DMS153 treated with DMSO at 0.1 percent for 48 hours (cell line): ENCODE results near the gene RPL35A.
"Not testable (repeated sequence)": the region's sequence is repeated elsewhere in the genome, so short reads cannot be mapped to it uniquely, and the experiment has no call there.

Source experiments
- DNase-seq: peaks from one replicate; lab custom pipeline; 2025; ENCODE audit not compliant: unreplicated experiment; lab: John Stamatoyannopoulos, UW

Gene RPL35A

DNA sequence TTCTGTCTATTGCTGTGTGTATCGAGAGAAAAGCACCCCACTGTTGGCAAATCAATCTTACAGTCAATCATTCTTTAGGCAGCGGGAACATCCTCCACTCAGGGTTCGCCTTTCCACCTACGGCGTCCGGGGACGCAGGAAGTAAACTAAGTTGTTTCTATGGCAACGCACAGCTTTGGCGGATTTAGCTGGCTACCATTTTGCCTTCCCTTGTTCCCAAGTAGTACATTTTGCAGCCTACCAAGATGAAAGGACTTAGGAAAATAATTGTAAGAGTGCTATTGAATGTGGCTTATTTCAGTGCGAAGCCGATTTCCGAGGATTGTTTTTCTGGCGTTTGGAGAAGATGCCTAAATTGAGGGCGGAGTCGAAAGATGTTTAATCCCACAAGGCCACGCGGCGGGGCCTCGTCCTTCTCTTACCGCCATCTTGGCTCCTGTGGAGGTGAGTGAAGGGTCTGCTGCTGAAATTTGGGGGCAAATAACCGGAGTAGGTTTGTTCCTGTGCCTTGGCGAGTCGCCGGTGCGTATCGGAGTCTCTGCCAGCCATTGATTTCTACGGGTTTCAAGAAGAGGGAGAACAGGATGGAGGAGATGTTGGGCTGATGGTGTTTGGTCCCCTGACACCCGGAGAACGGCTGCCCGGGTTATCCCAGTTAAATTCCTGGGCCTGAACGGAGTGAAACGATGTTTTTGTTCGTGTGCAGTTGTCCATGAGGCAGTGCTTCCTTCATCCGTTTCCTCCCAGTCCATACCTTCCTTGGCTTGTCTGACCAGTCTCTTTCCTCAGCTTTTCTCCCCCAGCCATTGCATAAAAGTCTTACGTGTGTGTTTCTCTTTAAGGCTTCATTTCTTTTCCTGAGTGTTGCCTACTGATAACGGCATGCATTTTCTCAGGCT lies at the start of gene RPL35A:
RPL35A (plus strand) TSS at position 413 of the 899 bp plus-strand sequence. CDS start 778 bp downstream, outside the sequence.
- DNase-seq: peak; percentile 93

- no peak for DNase-seq
Observed at GRCh38 chr3:197901626-197902025, 48.4 kb upstream of the RPL35A start.

DNA sequence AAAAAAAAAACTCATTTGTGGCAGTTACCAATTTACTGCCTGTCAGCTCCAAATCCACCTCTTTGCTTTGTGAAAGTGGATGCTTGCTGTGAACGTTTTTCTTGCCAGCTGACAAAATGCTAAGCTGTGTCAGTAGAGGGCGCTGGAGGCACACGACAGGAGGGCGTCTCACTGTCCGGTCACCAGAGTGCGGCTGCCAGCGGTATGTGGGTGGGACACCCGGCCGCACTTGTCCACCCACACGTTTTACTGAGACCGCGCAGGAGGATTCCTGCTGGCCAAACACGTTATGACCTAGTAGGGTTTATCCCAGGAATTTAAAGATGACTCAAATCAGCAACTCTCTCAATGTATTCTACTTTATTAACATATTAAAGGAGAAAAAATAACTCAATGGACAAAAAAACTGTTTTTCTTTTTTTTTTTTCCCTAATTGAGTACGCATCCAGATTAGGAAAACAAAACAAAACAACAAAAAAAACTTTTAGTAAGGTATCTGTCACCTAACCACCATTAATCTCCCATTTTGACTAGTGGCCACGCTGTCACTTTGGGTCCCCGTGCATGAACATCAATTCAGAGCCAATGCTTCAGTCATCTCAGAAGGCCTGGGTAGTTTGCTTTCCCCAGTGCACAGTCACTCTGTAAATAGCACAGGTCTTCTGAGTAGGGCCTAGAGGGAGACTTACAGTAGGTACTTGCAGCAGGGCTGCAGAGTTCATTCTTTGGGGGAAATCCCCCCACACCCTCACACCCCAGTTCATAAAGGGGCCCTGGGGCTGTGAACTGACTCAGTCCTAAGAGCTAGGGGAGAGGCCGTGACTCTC lies 43.8 kb upstream of the RPL35A start:
- peak; percentile 43 for DNase-seq

- no peak for DNase-seq
Observed at GRCh38 chr3:197906850-197907187, 43.2 kb upstream of the RPL35A start.

DNA sequence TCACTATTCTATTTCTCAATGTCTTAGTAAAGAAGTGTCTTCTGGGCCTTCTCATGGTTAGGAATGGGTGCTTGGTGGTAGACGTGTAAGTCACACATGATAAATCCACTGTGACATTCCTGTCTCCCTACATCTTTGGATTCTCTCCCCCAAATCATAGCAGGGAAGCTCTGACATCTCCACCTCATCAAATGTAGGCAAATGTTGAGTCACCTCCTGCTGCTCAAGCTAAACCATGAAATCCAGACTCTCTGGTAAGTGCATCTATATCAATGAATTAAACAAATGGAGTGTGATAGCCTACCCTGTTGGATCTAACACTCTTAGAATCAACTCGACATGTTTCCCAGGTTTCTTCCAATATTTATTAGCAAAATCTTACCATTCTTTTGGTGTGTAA lies 42.8 kb upstream of the RPL35A start:
- no peak for DNase-seq

- DNase-seq: not testable (repeated sequence)
Observed at GRCh38 chr3:197908550-197908949, 41.4 kb upstream of the RPL35A start.

DNA sequence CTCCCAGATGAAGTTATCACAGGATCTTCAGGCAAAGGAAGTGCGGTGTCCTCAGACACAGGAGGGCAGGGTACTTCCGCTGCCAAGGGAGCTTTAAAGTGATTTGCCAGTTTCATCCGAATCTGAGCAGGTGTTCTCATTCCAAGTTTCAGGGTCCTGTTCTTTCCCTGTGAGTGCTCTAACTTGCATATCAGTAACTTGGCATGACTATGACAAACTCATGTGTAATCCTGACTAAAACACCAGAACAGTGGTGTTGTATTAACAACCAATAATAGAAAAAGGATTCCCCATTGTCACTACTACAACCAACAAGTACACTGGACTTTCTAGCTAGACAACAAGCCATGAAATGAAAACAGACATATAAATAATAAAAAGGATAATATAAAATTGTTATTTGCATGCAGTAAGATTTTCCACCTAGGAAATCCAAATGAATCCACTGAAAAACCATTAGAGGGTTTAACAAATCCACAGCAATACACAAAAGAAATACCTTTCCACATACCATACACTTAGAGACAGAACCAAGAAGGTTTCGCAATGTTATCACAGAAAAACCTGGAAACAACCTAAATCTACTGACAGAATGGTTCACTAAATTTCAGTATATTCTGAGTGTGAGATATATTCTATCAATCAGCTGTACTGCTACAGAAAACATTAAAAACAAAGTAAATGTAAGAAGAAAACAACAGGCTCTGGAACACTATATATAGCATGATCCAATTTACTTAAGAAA lies 40.9 kb upstream of the RPL35A start:
- DNase-seq: no peak

DNA sequence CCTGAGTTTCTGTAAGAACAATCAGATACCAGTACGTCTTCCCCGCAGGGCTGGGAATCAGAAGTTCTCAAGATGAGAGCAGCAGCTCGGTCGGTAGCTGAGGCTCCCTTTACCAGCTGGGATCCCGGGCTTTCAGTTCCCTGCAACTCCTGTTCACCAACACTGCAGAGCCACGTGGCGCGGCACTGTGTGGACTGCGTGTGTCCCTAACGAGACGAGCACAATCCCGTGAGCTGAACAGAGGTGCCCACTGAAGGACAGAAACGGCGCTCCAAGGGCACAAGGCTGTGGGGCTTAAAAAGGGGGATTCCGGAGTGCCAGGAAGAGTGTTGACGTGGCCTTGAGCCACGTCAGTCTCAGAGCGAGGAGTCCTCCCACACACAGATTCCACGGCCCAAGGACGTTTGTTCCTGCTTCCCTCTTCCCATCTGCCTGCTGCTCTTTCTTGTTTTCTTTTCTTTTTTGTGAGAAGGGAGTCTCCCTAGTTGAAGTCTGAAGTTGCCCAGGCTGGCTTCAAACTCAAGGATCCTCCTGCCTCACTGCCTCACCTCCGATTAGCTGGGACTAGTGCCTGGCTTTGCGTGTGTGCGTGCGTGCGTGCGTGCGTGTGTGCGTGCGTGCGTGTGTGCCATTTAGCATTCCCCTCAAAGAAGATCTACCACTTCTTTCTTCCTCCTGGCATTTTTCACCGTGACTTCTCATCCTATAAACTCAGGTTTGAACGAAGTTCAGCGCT lies 37.1 kb upstream of the RPL35A start:
- DNase-seq: no peak

DNA sequence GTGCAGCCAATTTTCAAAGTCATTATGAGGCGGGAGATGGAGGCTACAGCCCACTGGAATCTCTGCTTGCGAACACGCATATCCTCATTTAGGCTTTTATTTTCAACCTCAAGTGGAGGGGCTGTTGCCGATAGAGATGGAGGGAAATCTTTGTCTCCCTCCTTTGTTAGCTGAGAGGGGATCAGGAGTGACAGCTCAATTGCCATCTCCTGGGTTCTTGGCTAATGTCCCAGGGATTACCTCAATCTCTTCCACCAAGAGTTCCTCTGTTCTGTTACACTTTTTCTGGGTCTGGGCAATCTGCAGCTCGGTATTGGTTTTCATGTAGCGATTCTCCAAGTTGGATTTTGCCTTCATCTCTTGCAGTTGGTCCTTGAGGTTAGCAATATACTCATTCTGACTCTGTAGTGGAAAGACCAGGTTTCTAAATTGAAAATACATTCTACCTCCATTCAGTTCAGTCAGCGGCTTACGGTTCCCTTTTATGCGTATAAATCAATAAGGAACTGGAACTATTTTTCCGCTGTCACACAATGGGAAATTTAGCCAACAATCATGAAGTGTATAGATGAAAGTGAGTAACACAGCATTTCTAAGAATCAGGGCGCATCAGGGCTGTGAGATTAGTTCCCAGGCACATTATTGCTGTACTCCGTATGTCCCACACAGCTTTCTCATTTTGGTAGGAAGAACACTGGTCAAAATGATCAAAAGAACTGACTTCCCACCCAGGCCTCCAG lies 36.2 kb upstream of the RPL35A start:
- DNase-seq: no peak

GRCh38 chr3:197921429-197922275 lies 28.3 kb upstream of the RPL35A start:
- DNase-seq: not testable (repeated sequence)

GRCh38 chr3:197926418-197926817 lies 23.6 kb upstream of the RPL35A start:
- DNase-seq: no peak

DNA sequence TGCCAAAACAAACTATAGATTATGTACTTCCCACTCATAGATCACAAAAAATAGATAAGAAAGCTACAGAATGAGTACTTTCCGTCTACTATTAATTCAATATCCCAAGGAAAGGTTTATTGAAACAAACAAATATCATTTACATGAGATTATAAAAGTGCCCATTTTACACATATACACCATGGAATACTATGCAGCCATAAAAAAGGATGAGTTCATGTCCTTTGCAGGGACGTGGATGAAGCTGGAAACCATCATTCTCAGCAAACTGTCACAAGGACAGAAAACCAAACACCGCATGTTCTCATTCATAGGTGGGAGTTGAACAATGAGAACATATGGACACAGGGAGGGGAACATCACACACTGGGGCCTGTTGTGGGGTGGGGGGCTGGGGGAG lies 22.4 kb upstream of the RPL35A start:
- not testable (repeated sequence) for DNase-seq

- DNase-seq: no peak
Observed at GRCh38 chr3:197936819-197937384, 13.1 kb upstream of the RPL35A start.

GRCh38 chr3:197940745-197941384 lies 9.1 kb upstream of the RPL35A start:
- DNase-seq: no peak

DNA sequence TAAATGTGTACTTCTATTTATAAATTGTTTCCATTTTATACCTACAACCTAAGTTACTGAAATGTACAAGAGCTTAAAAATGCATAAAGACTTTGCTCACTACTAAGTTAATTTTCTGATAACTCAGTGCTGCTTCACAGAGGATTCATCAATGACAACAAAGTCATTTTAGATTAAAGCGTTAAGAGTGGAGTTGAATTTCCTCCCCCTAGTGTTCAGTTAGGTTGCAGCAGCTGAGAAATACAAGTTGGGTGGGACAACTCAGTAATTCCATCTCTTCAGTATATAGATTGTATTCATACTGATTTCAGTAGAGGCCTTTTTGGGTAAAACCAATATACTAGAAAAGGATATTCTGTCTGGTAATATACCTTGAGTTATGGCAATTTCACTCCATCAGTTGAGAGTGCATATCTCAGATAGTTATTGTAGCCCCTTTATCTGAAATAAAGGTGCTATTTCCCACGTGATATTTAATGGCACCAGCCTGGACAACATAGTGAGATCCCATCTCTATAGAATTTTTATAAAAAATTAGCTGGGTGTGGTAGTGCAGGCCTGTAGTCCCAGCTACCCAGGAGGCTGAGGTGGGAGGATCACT lies 6.9 kb upstream of the RPL35A start:
- DNase-seq: peak; percentile 12

GRCh38 chr3:197949191-197949777 lies 706 bp upstream of the RPL35A start:
- no peak for DNase-seq

DNA sequence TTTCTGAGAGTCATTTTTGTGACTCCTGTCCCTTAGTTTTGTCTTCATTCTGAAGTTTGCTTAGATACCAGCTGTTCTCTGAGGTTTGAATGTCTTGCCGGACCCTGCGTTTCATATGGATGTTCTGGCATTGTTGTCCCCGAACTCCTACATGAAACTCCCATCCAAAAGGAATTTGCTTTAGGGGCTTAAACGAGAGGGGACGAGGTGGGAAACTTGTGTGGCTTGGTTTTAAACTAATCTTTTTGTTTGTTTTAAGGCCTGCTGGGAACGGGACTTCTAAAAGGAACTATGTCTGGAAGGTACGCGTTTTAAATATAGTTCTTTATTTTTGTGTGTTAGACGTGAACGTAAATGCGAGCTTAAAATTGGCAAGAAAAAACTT lies 679 bp downstream of the RPL35A start:
- DNase-seq: no peak
